H1 (cell line): ENCODE data around the gene PRKAR2A. TPM values are rescaled to one million over a fixed set of nuclear protein-coding genes. Genes with fewer than 3 reads are reported as not detected.

Experiments used
- GABPA ChIP-seq: IDR thresholded peaks from 2 replicates; pipeline ENCODE4 v1.6.1; 2011; ENCODE audit warnings: mild to moderate bottlenecking, low read length, moderate library complexity, borderline replicate concordance; ENCODE audit not compliant: insufficient read depth
- polyA plus RNA-seq, 7 experiments: library from polyadenylated mRNA; depleted of rRNA in 3 of 7; stranded (reverse) in 5 of 7; unstranded in 2 of 7; fragments of >200 nt in 5 of 7; fragments of 200-250 nt in 2 of 7; gene quantifications; 1 replicate in 5 of 7; 2 replicates in 1 of 7; 4 replicates in 1 of 7; pipeline versions ENCODE4 v1.2.1 to v1.2.3, GENCODE V29; 2011 to 2013; ENCODE audit warnings: missing spikeins in 2 of 7, mixed read lengths in 2 of 7
- total RNA-seq: library from RNA; stranded (reverse); fragmentation: NEBNext Ultra II Directional; extraction: Animal tissue kit (Norgen Biotek cat#: 25700); gene quantifications from 2 replicates; pipeline ENCODE4 v1.2.1, GENCODE V29; 2021

The PRKAR2A gene
- total and polyA plus RNA-seq, 2 of the 8 experiments (the other 6 are each of a cell fraction or from before 2014, with no cell fraction given): 6.3 to 42.4 TPM

- TF ChIP-seq GABPA: no peak
Measured at GRCh38 chr3:48851407-48851806, 3.7 kb upstream of the PRKAR2A start (continued).
